Measurements from ENCODE around the gene NTM.
A peak's percentile ranks its signal among the peaks of the same experiment; 100 is the strongest.

The NTM gene

GRCh38 chr11:131533149-131533548, 162.7 kb downstream of the NTM start:
- Histone ChIP-seq H4K91ac (ENCODE audit: low read depth, low read length, poor library complexity) (no peak overlapping the region), H3K23ac (ENCODE audit: low read depth, low read length, poor library complexity) (no peak overlapping the region), H2AK5ac (ENCODE audit: low read depth, low read length) (no peak overlapping the region), H3K14ac (ENCODE audit: low read length) (no peak overlapping the region), H3K9me3 (replicated peaks in 1 of 2; ENCODE audit: control insufficient read depth in 2 of 2, insufficient read depth in 1 of 2, low read depth in 1 of 2, low read length in 2 of 2) (no peaks in the 10 kb centered on the region), H3K36me3 (replicated peaks in 1 of 2; ENCODE audit: control insufficient read depth in 2 of 2, insufficient read depth in 2 of 2, low read length in 2 of 2) (no peaks in the 10 kb centered on the region), H3K27me3 (ENCODE audit: control insufficient read depth in 3 of 3, insufficient read depth in 3 of 3, low read depth in 1 of 3, low read length in 3 of 3) (no peaks in the 10 kb centered on the region), H3K4me2 (ENCODE audit: insufficient read depth, low read length, poor library complexity, severe bottlenecking) (no peak overlapping the region), H2BK120ac (ENCODE audit: low read depth, low read length) (no peak overlapping the region), H3K9ac (ENCODE audit: low read depth, low read length, poor library complexity) (no peak overlapping the region), H2BK15ac (ENCODE audit: low read length) (no peak overlapping the region), H3K18ac (ENCODE audit: low read length) (no peak overlapping the region), H3K27ac (replicated peaks; ENCODE audit: low read length) (no peak overlapping the region), H2BK12ac (ENCODE audit: low read length) (no peak overlapping the region), H3K4me1 (ENCODE audit: control insufficient read depth in 2 of 2, insufficient read depth in 1 of 2, low read depth in 1 of 2, low read length in 2 of 2) (peaks cover 0 to 28% of the 10 kb centered on the region in 2 donors), H2AFZ (ENCODE audit: low read length) (no peak overlapping the region), H4K8ac (ENCODE audit: low read depth, low read length) (no peak overlapping the region), H3K79me1 (ENCODE audit: low read depth, low read length) (peaks cover 1% of the 10 kb centered on the region), H3K4me3 (ENCODE audit: low read length in 2 of 2) (no peak overlapping the region), H3K4ac (ENCODE audit: low read length) (no peak overlapping the region), H2BK5ac (ENCODE audit: low read length) (no peak overlapping the region)
- WGBS, 2 donors (ENCODE audit: extremely low coverage in 2 of 2, insufficient read length in 2 of 2, insufficient replicate concordance in 1 of 2): no CpG with 5 or more reads among the region's 8 CpGs
- DNase-seq (ENCODE audit: low spot score): no peak

GRCh38 chr11:131533998-131534397, 163.6 kb downstream of the NTM start:
- no CpG with 5 or more reads among the region's 6 CpGs for WGBS, 2 donors (ENCODE audit: extremely low coverage in 2 of 2, insufficient read length in 2 of 2, insufficient replicate concordance in 1 of 2)
- Histone ChIP-seq H3K27ac (replicated peaks; ENCODE audit: low read length) (no peak overlapping the region), H4K8ac (ENCODE audit: low read depth, low read length) (no peak overlapping the region)

GRCh38 chr11:131534611-131535010, 164.2 kb downstream of the NTM start:
- Histone ChIP-seq H4K8ac (ENCODE audit: low read depth, low read length) (no peak overlapping the region), H2AFZ (ENCODE audit: low read length) (no peak overlapping the region), H3K27me3 (ENCODE audit: control insufficient read depth in 3 of 3, insufficient read depth in 3 of 3, low read depth in 1 of 3, low read length in 3 of 3) (no peaks in the 10 kb centered on the region), H3K79me1 (ENCODE audit: low read depth, low read length) (peaks cover 1% of the 10 kb centered on the region), H3K27ac (replicated peaks; ENCODE audit: low read length) (no peak overlapping the region), H3K9ac (ENCODE audit: low read depth, low read length, poor library complexity) (no peak overlapping the region), H3K4me1 (ENCODE audit: control insufficient read depth in 2 of 2, insufficient read depth in 1 of 2, low read depth in 1 of 2, low read length in 2 of 2) (peaks cover 0 to 26% of the 10 kb centered on the region in 2 donors), H4K91ac (ENCODE audit: low read depth, low read length, poor library complexity) (no peak overlapping the region), H3K4me3 (ENCODE audit: low read length in 2 of 2) (no peak overlapping the region), H3K23ac (ENCODE audit: low read depth, low read length, poor library complexity) (no peak overlapping the region), H3K4me2 (ENCODE audit: insufficient read depth, low read length, poor library complexity, severe bottlenecking) (no peak overlapping the region), H3K4ac (ENCODE audit: low read length) (no peak overlapping the region), H3K18ac (ENCODE audit: low read length) (no peak overlapping the region), H3K14ac (ENCODE audit: low read length) (no peak overlapping the region), H3K36me3 (replicated peaks in 1 of 2; ENCODE audit: control insufficient read depth in 2 of 2, insufficient read depth in 2 of 2, low read length in 2 of 2) (no peaks in the 10 kb centered on the region), H2BK5ac (ENCODE audit: low read length) (no peak overlapping the region), H2AK5ac (ENCODE audit: low read depth, low read length) (no peak overlapping the region), H2BK120ac (ENCODE audit: low read depth, low read length) (no peak overlapping the region), H3K9me3 (replicated peaks in 1 of 2; ENCODE audit: control insufficient read depth in 2 of 2, insufficient read depth in 1 of 2, low read depth in 1 of 2, low read length in 2 of 2) (no peaks in the 10 kb centered on the region), H2BK15ac (ENCODE audit: low read length) (no peak overlapping the region), H2BK12ac (ENCODE audit: low read length) (no peak overlapping the region)
- peak; percentile 37 for DNase-seq (ENCODE audit: low spot score)
- no CpG with 5 or more reads among the region's 5 CpGs for WGBS, 2 donors (ENCODE audit: extremely low coverage in 2 of 2, insufficient read length in 2 of 2, insufficient replicate concordance in 1 of 2)

More at GRCh38 chr11:131533998-131534397, 163.6 kb downstream of the NTM start:
- no peak overlapping the region for H2BK12ac ChIP-seq (ENCODE audit: low read length)
- no peak overlapping the region for H3K4ac ChIP-seq (ENCODE audit: low read length)
- H3K9ac ChIP-seq (ENCODE audit: low read depth, low read length, poor library complexity): no peak overlapping the region
- no peaks in the 10 kb centered on the region for H3K27me3 ChIP-seq (ENCODE audit: control insufficient read depth in 3 of 3, insufficient read depth in 3 of 3, low read depth in 1 of 3, low read length in 3 of 3)
- H3K36me3 ChIP-seq (replicated peaks in 1 of 2; ENCODE audit: control insufficient read depth in 2 of 2, insufficient read depth in 2 of 2, low read length in 2 of 2): no peaks in the 10 kb centered on the region
- no peak overlapping the region for H2BK5ac ChIP-seq (ENCODE audit: low read length)
- no peak for DNase-seq (ENCODE audit: low spot score)
- no peak overlapping the region for H2AK5ac ChIP-seq (ENCODE audit: low read depth, low read length)
- no peak overlapping the region for H3K4me3 ChIP-seq (ENCODE audit: low read length in 2 of 2)
- H3K9me3 ChIP-seq (replicated peaks in 1 of 2; ENCODE audit: control insufficient read depth in 2 of 2, insufficient read depth in 1 of 2, low read depth in 1 of 2, low read length in 2 of 2): no peaks in the 10 kb centered on the region
- H3K4me1 ChIP-seq (ENCODE audit: control insufficient read depth in 2 of 2, insufficient read depth in 1 of 2, low read depth in 1 of 2, low read length in 2 of 2): peaks cover 0 to 28% of the 10 kb centered on the region in 2 donors
- no peak overlapping the region for H2BK120ac ChIP-seq (ENCODE audit: low read depth, low read length)
- H3K4me2 ChIP-seq (ENCODE audit: insufficient read depth, low read length, poor library complexity, severe bottlenecking): no peak overlapping the region
- no peak overlapping the region for H2BK15ac ChIP-seq (ENCODE audit: low read length)
- H3K79me1 ChIP-seq (ENCODE audit: low read depth, low read length): peaks cover 1% of the 10 kb centered on the region
- no peak overlapping the region for H3K14ac ChIP-seq (ENCODE audit: low read length)
- H2AFZ ChIP-seq (ENCODE audit: low read length): no peak overlapping the region
- H4K91ac ChIP-seq (ENCODE audit: low read depth, low read length, poor library complexity): no peak overlapping the region
- peak overlapping the region; percentile 2 for H3K18ac ChIP-seq (ENCODE audit: low read length)
- H3K23ac ChIP-seq (ENCODE audit: low read depth, low read length, poor library complexity): no peak overlapping the region

- Histone ChIP-seq H3K4ac (ENCODE audit: low read length) (no peak overlapping the region), H2AFZ (ENCODE audit: low read length) (no peak overlapping the region), H2BK12ac (ENCODE audit: low read length) (no peak overlapping the region), H3K27ac (replicated peaks; ENCODE audit: low read length) (no peak overlapping the region), H4K91ac (ENCODE audit: low read depth, low read length, poor library complexity) (no peak overlapping the region), H4K8ac (ENCODE audit: low read depth, low read length) (no peak overlapping the region), H3K18ac (ENCODE audit: low read length) (no peak overlapping the region), H3K4me2 (ENCODE audit: insufficient read depth, low read length, poor library complexity, severe bottlenecking) (no peak overlapping the region), H2BK15ac (ENCODE audit: low read length) (no peak overlapping the region), H3K79me1 (ENCODE audit: low read depth, low read length) (peaks cover 1% of the 10 kb centered on the region), H3K14ac (ENCODE audit: low read length) (no peak overlapping the region), H2BK5ac (ENCODE audit: low read length) (no peak overlapping the region), H3K27me3 (ENCODE audit: control insufficient read depth in 3 of 3, insufficient read depth in 3 of 3, low read depth in 1 of 3, low read length in 3 of 3) (no peaks in the 10 kb centered on the region), H2BK120ac (ENCODE audit: low read depth, low read length) (no peak overlapping the region), H3K4me1 (ENCODE audit: control insufficient read depth in 2 of 2, insufficient read depth in 1 of 2, low read depth in 1 of 2, low read length in 2 of 2) (peaks cover 0 to 19% of the 10 kb centered on the region in 2 donors), H2AK5ac (ENCODE audit: low read depth, low read length) (no peak overlapping the region), H3K9ac (ENCODE audit: low read depth, low read length, poor library complexity) (no peak overlapping the region), H3K23ac (ENCODE audit: low read depth, low read length, poor library complexity) (no peak overlapping the region), H3K9me3 (replicated peaks in 1 of 2; ENCODE audit: control insufficient read depth in 2 of 2, insufficient read depth in 1 of 2, low read depth in 1 of 2, low read length in 2 of 2) (no peaks in the 10 kb centered on the region), H3K36me3 (replicated peaks in 1 of 2; ENCODE audit: control insufficient read depth in 2 of 2, insufficient read depth in 2 of 2, low read length in 2 of 2) (no peaks in the 10 kb centered on the region), H3K4me3 (ENCODE audit: low read length in 2 of 2) (no peak overlapping the region)
- no CpG with 5 or more reads among the region's 2 CpGs for WGBS, 2 donors (ENCODE audit: extremely low coverage in 2 of 2, insufficient read length in 2 of 2, insufficient replicate concordance in 1 of 2)
- DNase-seq (ENCODE audit: low spot score): no peak
Observed at GRCh38 chr11:131536159-131536558, 165.7 kb downstream of the NTM start.

Data from neuronal stem cell (in vitro differentiated cells).